SK-N-SH (cell line): ENCODE data around the gene CCNC. TPM values are rescaled to one million over a fixed set of nuclear protein-coding genes. Genes with fewer than 3 reads are reported as not detected.

Experiments used
- CTCF ChIA-PET: fragments of 300-600, 350-600 bp; formaldehyde crosslinking; extraction: SDS; loops from one replicate; lab custom pipeline; 2021; lab: Yijun Ruan, JAX
- POLR2A ChIA-PET: fragments of 350-600 bp; sonication (Branson Sonifier 250); formaldehyde crosslinking; extraction: SDS; loops from one replicate; lab custom pipeline; 2020; ENCODE audit warnings: antibody characterized with exemption, inconsistent platforms; lab: Yijun Ruan, JAX
- DNase-seq: peaks from one replicate; pipeline ENCODE4 v3.0.0; 2012
- H2AFZ ChIP-seq: fragments of 200-600 bp; sonication (generic); 2 replicates; pipeline ENCODE4 v1.8.1; 2016; ENCODE audit warnings: antibody characterized with exemption, mild to moderate bottlenecking, low read depth
- H3F3A ChIP-seq: fragments of 200-600 bp; sonication (generic); replicated peaks from 2 replicates; pipeline ENCODE3; 2016; ENCODE audit warnings: antibody characterized with exemption, mild to moderate bottlenecking; ENCODE audit not compliant: insufficient read depth
- H3K27ac ChIP-seq, 2 experiments: fragments of 200-500 bp in 1 of 2; fragments of 200-600 bp in 1 of 2; sonication (Bioruptor generic) in 1 of 2; sonication (generic), shearing (Covaris generic) in 1 of 2; 2 replicates each; pipeline versions ENCODE4 v1.5.1 to v1.6.1; 2014 to 2016; ENCODE audit warnings: low read depth in 2 of 2, inconsistent platforms in 1 of 2, low read length in 1 of 2, mild to moderate bottlenecking in 1 of 2, mixed read lengths in 1 of 2
- H3K27me3 ChIP-seq: fragments of 200-600 bp; sonication (generic), shearing (Covaris generic); 2 replicates; pipeline ENCODE4 v1.6.1; 2016; ENCODE audit warnings: mixed run types; ENCODE audit not compliant: insufficient read depth
- H3K36me3 ChIP-seq, 2 experiments: fragments of 200-500 bp in 1 of 2; fragments of 200-600 bp in 1 of 2; sonication (Bioruptor generic) in 1 of 2; sonication (generic) in 1 of 2; replicated peaks in 1 of 2; 2 replicates each; pipeline versions ENCODE3 to v1.5.1; 2014 to 2016; ENCODE audit warnings: low read length in 1 of 2, mild to moderate bottlenecking in 1 of 2; ENCODE audit not compliant: insufficient read depth in 2 of 2, control insufficient read depth in 1 of 2
- H3K4me1 ChIP-seq, 2 experiments: fragments of 200-500 bp in 1 of 2; fragments of 200-600 bp in 1 of 2; sonication (Bioruptor generic) in 1 of 2; sonication (generic), shearing (Covaris generic) in 1 of 2; 2 replicates each; pipeline versions ENCODE4 v1.5.1 to v1.6.1; 2014 to 2016; ENCODE audit warnings: low read depth in 1 of 2, low read length in 1 of 2, mixed run types in 1 of 2; ENCODE audit not compliant: insufficient read depth in 2 of 2, control insufficient read depth in 1 of 2
- H3K4me2 ChIP-seq: fragments of 200-600 bp; sonication (generic), shearing (Covaris generic); 2 replicates; pipeline ENCODE4 v1.6.1; 2017; ENCODE audit warnings: mixed run types
- H3K4me3 ChIP-seq, 2 experiments: fragments of 200-500 bp in 1 of 2; fragments of 200-600 bp in 1 of 2; sonication (Bioruptor generic) in 1 of 2; sonication (generic), shearing (Covaris generic) in 1 of 2; 2 replicates each; pipeline versions ENCODE4 v1.5.1 to v1.8.1; 2014 to 2016; ENCODE audit warnings: low read depth in 2 of 2, inconsistent platforms in 1 of 2, low read length in 1 of 2, mild to moderate bottlenecking in 1 of 2, mixed read lengths in 1 of 2, moderate library complexity in 1 of 2
- H3K79me2 ChIP-seq: fragments of 200-600 bp; sonication (generic); 2 replicates; pipeline ENCODE4 v1.8.1; 2017; ENCODE audit warnings: mild to moderate bottlenecking; ENCODE audit not compliant: insufficient read depth
- H3K9ac ChIP-seq: fragments of 200-600 bp; sonication (generic); 2 replicates; pipeline ENCODE4 v1.6.1; 2017; ENCODE audit warnings: mixed run types
- H3K9me2 ChIP-seq: fragments of 200-600 bp; sonication (generic); 2 replicates; pipeline ENCODE4 v1.6.1; 2017; ENCODE audit warnings: mixed run types
- H3K9me3 ChIP-seq: fragments of 200-600 bp; sonication (generic); 2 replicates; pipeline ENCODE4 v1.6.1; 2017; ENCODE audit warnings: mixed run types, mild to moderate bottlenecking, moderate library complexity
- H4K20me1 ChIP-seq: fragments of 200-600 bp; sonication (generic); 2 replicates; pipeline ENCODE4 v1.6.1; 2017; ENCODE audit warnings: mild to moderate bottlenecking, mixed run types; ENCODE audit not compliant: insufficient read depth
- EP300 ChIP-seq, 2 experiments: IDR thresholded peaks; 2 replicates each; pipeline versions ENCODE4 v1.4.0 to v1.6.1; 2012; ENCODE audit warnings: borderline replicate concordance in 1 of 2, low read depth in 1 of 2, low read length in 1 of 2
- EZH2phosphoT487 ChIP-seq: fragments of 200-600 bp; sonication (generic); IDR thresholded peaks from 2 replicates; pipeline ENCODE4 v1.6.1; 2017; ENCODE audit warnings: low read depth, mixed run types, mild to moderate bottlenecking, antibody characterized with exemption, moderate library complexity, borderline replicate concordance
- FOSL2 ChIP-seq: IDR thresholded peaks from 2 replicates; pipeline ENCODE4 v1.4.0; 2012; ENCODE audit warnings: low read depth, mild to moderate bottlenecking, moderate library complexity, borderline replicate concordance
- FOXJ3 ChIP-seq: sonication (generic); formaldehyde crosslinking; IDR thresholded peaks from 2 replicates; pipeline ENCODE4 v1.5.1; 2020; ENCODE audit warnings: mild to moderate bottlenecking, missing genetic modification reagents
- GATA2 ChIP-seq: sonication (generic); formaldehyde crosslinking; IDR thresholded peaks from 2 replicates; pipeline ENCODE4 v1.5.0; 2020; ENCODE audit warnings: mild to moderate bottlenecking, missing genetic modification reagents
- MEF2A ChIP-seq: IDR thresholded peaks from 2 replicates; pipeline ENCODE4 v1.4.0; 2012; ENCODE audit warnings: low read depth, borderline replicate concordance
- NFIC ChIP-seq: IDR thresholded peaks from 2 replicates; pipeline ENCODE4 v1.4.0; 2012; ENCODE audit warnings: borderline replicate concordance
- REST ChIP-seq: IDR thresholded peaks from 2 replicates; pipeline ENCODE4 v1.6.1; 2012; ENCODE audit warnings: mild to moderate bottlenecking, low read depth, low read length, moderate library complexity
- RXRA ChIP-seq: IDR thresholded peaks from 2 replicates; pipeline ENCODE4 v1.4.0; 2012; ENCODE audit warnings: low read depth, mild to moderate bottlenecking, borderline replicate concordance
- SIN3A ChIP-seq: IDR thresholded peaks from 2 replicates; pipeline ENCODE4 v1.6.1; 2012; ENCODE audit warnings: low read depth, mild to moderate bottlenecking, low read length, moderate library complexity, borderline replicate concordance
- TAF1 ChIP-seq: IDR thresholded peaks from 2 replicates; pipeline ENCODE4 v1.6.1; 2012; ENCODE audit warnings: low read depth, mild to moderate bottlenecking, low read length, moderate library complexity, borderline replicate concordance
- WGBS: methylation state at CpG from one replicate; pipeline ENCODE4 v1.1.6; 2017; ENCODE audit warnings: low lambda C conversion rate; 5-methylcytosine and 5-hydroxymethylcytosine counted together
- polyA plus RNA-seq, 3 experiments: library from polyadenylated mRNA; depleted of rRNA; stranded (reverse); fragments of >200 nt; gene quantifications; 2 replicates each; pipeline ENCODE4 v1.2.3, GENCODE V29; 2012

The CCNC gene
- polyA plus RNA-seq, 1 of the 3 experiments (the other 2 are of a cell fraction) = 16.0 TPM

DNA sequence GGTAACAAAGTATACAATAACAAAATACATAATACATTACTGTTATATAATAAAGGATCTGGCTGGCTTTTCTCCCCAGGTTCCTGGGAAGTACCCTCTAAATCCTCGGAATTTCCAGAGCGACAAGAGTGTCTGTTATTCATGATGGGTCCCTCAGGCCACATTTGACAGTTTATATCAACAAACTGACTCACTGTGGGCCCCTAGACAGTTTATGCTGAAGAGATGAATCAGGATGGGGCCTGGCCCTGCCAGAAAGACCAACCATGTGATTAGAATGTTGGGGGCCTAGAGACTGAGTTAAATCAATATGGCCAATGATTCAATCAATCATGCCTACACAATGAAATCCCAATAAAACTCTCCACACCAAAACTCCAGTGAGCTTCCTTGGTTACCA is 66.7 kb downstream of the CCNC start:
- WGBS = 85% methylated on average over 2 of the region's 2 CpGs
- Histone ChIP-seq H3K9me3 (no peaks in the 10 kb centered on the region), H3K4me1 (no peaks in the 10 kb centered on the region; a peak in 1 of 4 replicates), H3K4me3 (no peak overlapping the region), H3K9me2 (no peaks in the 10 kb centered on the region), H3K27ac (no peak overlapping the region), H2AFZ (no peak overlapping the region), H3K79me2 (no peaks in the 10 kb centered on the region), H3K9ac (no peak overlapping the region), H4K20me1 (no peaks in the 10 kb centered on the region), H3K4me2 (no peak overlapping the region), H3K27me3 (no peaks in the 10 kb centered on the region), H3K36me3 (peaks cover 31 to 38% of the 10 kb centered on the region in 2 experiments), H3F3A (no peaks in the 10 kb centered on the region)
- CTCF ChIA-PET = no interaction called here
- TF ChIP-seq GATA2 (CRISPR knock-in tag) (no peak), MEF2A (no peak), TAF1 (no peak), SIN3A (no peak), FOSL2 (no peak), EZH2phosphoT487 (no peak), NFIC (no peak), RXRA (no peak)
- DNase-seq = no peak
- POLR2A ChIA-PET = no interaction called here

DNA sequence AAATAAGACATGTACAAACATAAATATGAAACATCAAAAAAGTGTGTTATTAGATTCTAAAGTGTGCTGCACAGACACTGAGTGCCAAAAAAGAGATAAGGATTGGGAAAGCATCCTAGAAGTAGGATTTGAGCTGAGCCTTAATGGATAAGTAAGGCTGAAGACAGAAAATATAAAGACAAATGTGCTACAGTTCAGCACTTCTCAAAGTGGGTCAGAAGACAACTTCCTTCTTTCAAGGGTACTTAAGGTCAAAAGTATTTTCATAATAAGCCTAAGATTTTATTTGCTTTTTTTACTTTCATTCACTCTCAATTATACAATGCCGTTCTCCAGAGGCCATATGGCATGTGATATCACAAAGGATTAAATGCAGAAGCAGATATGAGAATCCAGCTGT is 70.0 kb downstream of the CCNC start:
- peaks cover 22 to 28% of the 10 kb centered on the region in 2 experiments for H3K36me3 ChIP-seq
- H3K9me2 ChIP-seq = no peaks in the 10 kb centered on the region
- TF ChIP-seq FOXJ3 (CRISPR knock-in tag) = no peak
- no peak for TF ChIP-seq REST
- TF ChIP-seq EP300 (IDR thresholded peaks at IDR 0.05; ENCODE audit: borderline replicate concordance in 1 of 2, low read depth in 1 of 2, low read length in 1 of 2) = no peak
- no peaks in the 10 kb centered on the region for H4K20me1 ChIP-seq
- ChIA-PET POLR2A (interaction anchor here (1.5 kb wide), 1 partner anchor 16 kb away, joined by 3 read pairs; the partner anchor contains the start of gene USP45), CTCF (interaction anchor here (0.7 kb wide), 1 partner anchor 22 kb away, joined by 3 read pairs; no protein-coding TSS in a partner anchor)
- H3K9ac ChIP-seq = no peak overlapping the region
- H3K27me3 ChIP-seq = no peaks in the 10 kb centered on the region
- no peaks in the 10 kb centered on the region; a peak in 1 of 4 replicates for H3K4me1 ChIP-seq
- 61% methylated on average over 1 of the region's 1 CpG for WGBS
- no peaks in the 10 kb centered on the region for H3F3A ChIP-seq
- H2AFZ ChIP-seq = no peak overlapping the region
- H3K27ac ChIP-seq = no peak overlapping the region; a peak in 1 of 4 replicates
- no peaks in the 10 kb centered on the region for H3K79me2 ChIP-seq
- DNase-seq = no peak
- no peak overlapping the region for H3K4me3 ChIP-seq
- no peak overlapping the region for H3K4me2 ChIP-seq
- H3K9me3 ChIP-seq = no peaks in the 10 kb centered on the region
